ENCODE data around the gene ARHGAP30.
"Not testable (repeated sequence)": the region's sequence is repeated elsewhere in the genome, so short reads cannot be mapped to it uniquely, and the experiment has no call there.

ARHGAP30 gene

GRCh38 chr1:161037661-161038522 lies 31.8 kb downstream of the ARHGAP30 start:
- DNase-seq (ENCODE audit: low read depth): no peak

GRCh38 chr1:161033751-161034150 lies 35.9 kb downstream of the ARHGAP30 start:
- DNase-seq (ENCODE audit: low read depth): no peak

- DNase-seq (ENCODE audit: low read depth): no peak
These were observed 37.3 kb downstream of the ARHGAP30 start for GRCh38 chr1:161032409-161032808.

GRCh38 chr1:161031874-161032273 lies 37.8 kb downstream of the ARHGAP30 start:
- DNase-seq (ENCODE audit: low read depth): no peak

- not testable (repeated sequence) for DNase-seq (ENCODE audit: low read depth)
These were observed 40.2 kb downstream of the ARHGAP30 start for GRCh38 chr1:161029466-161029865.

- DNase-seq (ENCODE audit: low read depth): not testable (repeated sequence)
These were observed 42.7 kb downstream of the ARHGAP30 start for GRCh38 chr1:161026954-161027353.

GRCh38 chr1:161022432-161022831 lies 47.3 kb downstream of the ARHGAP30 start:
- DNase-seq (ENCODE audit: low read depth): not testable (repeated sequence)

GRCh38 chr1:161021970-161022353 lies 47.7 kb downstream of the ARHGAP30 start:
- DNase-seq (ENCODE audit: low read depth): no peak

GRCh38 chr1:161021165-161021969 lies 48.3 kb downstream of the ARHGAP30 start:
- peak; percentile 80 for DNase-seq (ENCODE audit: low read depth)

GRCh38 chr1:161020509-161021164 lies 49.1 kb downstream of the ARHGAP30 start, which contains the start of gene F11R:
TSS of gene F11R (minus strand) at chr1:161021152. CDS start at chr1:161021073, 79 bp downstream.
- DNase-seq (ENCODE audit: low read depth): no peak

- DNase-seq (ENCODE audit: low read depth): no peak
These were observed 49.8 kb downstream of the ARHGAP30 start for GRCh38 chr1:161019751-161020495.

GRCh38 chr1:161019111-161019660 lies 50.5 kb downstream of the ARHGAP30 start:
- not testable (repeated sequence) for DNase-seq (ENCODE audit: low read depth)

- no peak for DNase-seq (ENCODE audit: low read depth)
These were observed 51.1 kb downstream of the ARHGAP30 start for GRCh38 chr1:161018631-161018930.

GRCh38 chr1:161017756-161018630 lies 51.7 kb downstream of the ARHGAP30 start:
- DNase-seq (ENCODE audit: low read depth): no peak

- DNase-seq (ENCODE audit: low read depth): not testable (repeated sequence)
These were observed 52.5 kb downstream of the ARHGAP30 start for GRCh38 chr1:161017181-161017580.

GRCh38 chr1:161016683-161017082 lies 53.0 kb downstream of the ARHGAP30 start:
- not testable (repeated sequence) for DNase-seq (ENCODE audit: low read depth)

GRCh38 chr1:161013488-161014230 lies 56.0 kb downstream of the ARHGAP30 start:
- peak; percentile 35 for DNase-seq (ENCODE audit: low read depth)

- DNase-seq (ENCODE audit: low read depth): no peak
These were observed 56.6 kb downstream of the ARHGAP30 start for GRCh38 chr1:161013131-161013487.

GRCh38 chr1:161012420-161012819 lies 57.3 kb downstream of the ARHGAP30 start:
- no peak for DNase-seq (ENCODE audit: low read depth)
